ENCODE measurements around the gene BTBD17.
"Not testable (repeated sequence)": the region's sequence is repeated elsewhere in the genome, so short reads cannot be mapped to it uniquely, and the experiment has no call there.

Gene BTBD17

GRCh38 chr17:74361230-74362068 lies at the start of gene BTBD17:
Gene BTBD17, minus strand, starts transcription at chr17:74361868. Its CDS starts 49 bp downstream, at chr17:74361819.
- no peak within 1 kb of the TSS for H3K4me3 Mint-ChIP-seq
- H3K27me3 Mint-ChIP-seq, result peaks cover 61% of the 10 kb centered on the region
- H3K27ac Mint-ChIP-seq, result no peak within 1 kb of the TSS
- H3K4me1 Mint-ChIP-seq, result peaks cover 14% of the 10 kb centered on the region
- peak; percentile 75 for ATAC-seq
- no peaks in the 10 kb centered on the region for H3K9me3 Mint-ChIP-seq
- peak; percentile 36 to 49 for DNase-seq

- H3K9me3 Mint-ChIP-seq, result no peaks in the 10 kb centered on the region
- H3K27ac Mint-ChIP-seq, result no peak overlapping the region
- no peak for DNase-seq
- peaks cover under 1% of the 10 kb centered on the region for H3K27me3 Mint-ChIP-seq
- no peaks in the 10 kb centered on the region for H3K4me1 Mint-ChIP-seq
- ATAC-seq, result no peak
- no peak overlapping the region for H3K4me3 Mint-ChIP-seq
Observed at GRCh38 chr17:74410001-74410443, 48.4 kb upstream of the BTBD17 start.

GRCh38 chr17:74408815-74409214 lies 47.1 kb upstream of the BTBD17 start:
- DNase-seq, result no peak
- ATAC-seq, result no peak
- H3K9me3 Mint-ChIP-seq, result no peaks in the 10 kb centered on the region

DNA sequence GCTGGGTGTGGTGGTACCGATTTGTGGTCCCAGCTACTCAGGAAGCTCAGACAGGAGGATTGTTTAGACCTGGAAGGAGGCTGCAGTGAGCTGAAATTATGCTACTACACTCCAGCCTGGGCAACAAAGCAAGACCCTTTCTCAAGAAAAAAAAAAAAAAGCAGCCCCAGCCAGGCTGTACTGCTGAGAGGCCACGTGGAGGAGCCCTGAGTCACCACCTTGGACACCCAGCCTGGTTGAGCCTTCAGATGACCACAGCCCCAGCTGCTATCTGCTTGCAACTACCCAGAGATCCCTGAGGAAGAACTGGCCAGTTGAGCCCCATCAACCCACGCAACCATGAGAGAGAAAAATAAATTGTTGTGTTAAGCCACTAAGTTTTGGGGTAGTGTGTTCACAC lies 46.6 kb upstream of the BTBD17 start:
- DNase-seq (no peak), ATAC-seq (no peak)
- no peak overlapping the region for H3K27ac Mint-ChIP-seq
- H3K9me3 Mint-ChIP-seq, result no peaks in the 10 kb centered on the region
- H3K27me3 Mint-ChIP-seq, result peaks cover 9% of the 10 kb centered on the region
- H3K4me3 Mint-ChIP-seq, result no peak overlapping the region
- no peaks in the 10 kb centered on the region for H3K4me1 Mint-ChIP-seq

More at GRCh38 chr17:74408815-74409214, 47.1 kb upstream of the BTBD17 start:
- H3K27ac Mint-ChIP-seq, result no peak overlapping the region
- peaks cover 9% of the 10 kb centered on the region for H3K27me3 Mint-ChIP-seq
- no peaks in the 10 kb centered on the region for H3K4me1 Mint-ChIP-seq
- no peak overlapping the region for H3K4me3 Mint-ChIP-seq

DNA sequence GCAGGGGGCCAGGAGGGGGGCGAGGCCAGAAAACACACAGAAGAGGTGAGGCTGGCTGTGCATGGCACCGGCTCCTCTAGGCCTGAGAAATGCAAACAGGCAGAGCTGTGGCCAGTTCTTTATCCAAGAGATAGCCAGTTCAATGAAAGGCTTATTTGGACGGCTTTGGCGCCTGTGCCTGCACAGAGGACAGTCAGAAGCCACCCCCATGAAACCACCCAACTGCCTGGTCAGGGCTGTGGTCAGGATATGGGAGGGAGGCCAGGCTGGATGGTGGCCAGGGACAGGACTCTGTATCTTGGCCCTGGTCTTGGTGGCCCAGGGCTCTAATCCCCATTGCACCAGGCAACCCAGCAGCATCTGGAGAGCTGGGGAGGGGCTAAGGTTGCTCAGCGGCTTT lies 45.7 kb upstream of the BTBD17 start:
- Mint-ChIP-seq H3K27ac (no peak overlapping the region), H3K4me3 (no peak overlapping the region), H3K9me3 (no peaks in the 10 kb centered on the region), H3K27me3 (peaks cover 9% of the 10 kb centered on the region), H3K4me1 (no peaks in the 10 kb centered on the region)
- ATAC-seq (no peak), DNase-seq (no peak)

GRCh38 chr17:74405311-74405710 lies 43.6 kb upstream of the BTBD17 start:
- H3K4me3 Mint-ChIP-seq, H3K27ac Mint-ChIP-seq, DNase-seq, H3K9me3 Mint-ChIP-seq, ATAC-seq, H3K27me3 Mint-ChIP-seq, H3K4me1 Mint-ChIP-seq: not testable (repeated sequence)

DNA sequence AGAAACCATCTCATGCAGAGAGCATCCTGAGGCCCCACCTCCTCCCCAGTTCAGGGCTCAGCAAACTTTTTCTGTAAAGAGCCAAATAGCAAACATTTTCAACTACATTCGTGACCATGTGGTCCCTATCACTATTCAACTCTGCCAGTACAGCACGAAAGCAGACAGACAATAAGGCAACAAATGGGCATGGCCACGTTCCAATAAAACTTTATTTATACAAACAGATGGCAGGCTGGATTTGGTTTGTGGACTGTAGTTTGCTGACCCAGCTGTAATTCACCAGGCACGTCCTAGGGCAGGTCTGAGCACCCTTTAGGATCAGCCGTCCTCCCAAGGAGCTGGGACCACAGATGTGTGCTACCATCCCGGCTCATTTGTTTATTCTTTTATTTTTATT lies 43.1 kb upstream of the BTBD17 start:
- H3K4me1 Mint-ChIP-seq, result no peaks in the 10 kb centered on the region
- H3K27ac Mint-ChIP-seq, result no peak overlapping the region
- H3K4me3 Mint-ChIP-seq, result no peak overlapping the region
- H3K9me3 Mint-ChIP-seq, result no peaks in the 10 kb centered on the region
- H3K27me3 Mint-ChIP-seq, result peaks cover 9% of the 10 kb centered on the region
- ATAC-seq (no peak), DNase-seq (no peak)

- Mint-ChIP-seq H3K4me3 (no peak overlapping the region), H3K9me3 (no peaks in the 10 kb centered on the region), H3K4me1 (no peaks in the 10 kb centered on the region), H3K27ac (peak overlapping the region in 1 of 2 donors; percentile 54), H3K27me3 (peaks cover 9% of the 10 kb centered on the region)
- ATAC-seq (no peak), DNase-seq (no peak)
Observed at GRCh38 chr17:74404218-74404617, 42.5 kb upstream of the BTBD17 start.

DNA sequence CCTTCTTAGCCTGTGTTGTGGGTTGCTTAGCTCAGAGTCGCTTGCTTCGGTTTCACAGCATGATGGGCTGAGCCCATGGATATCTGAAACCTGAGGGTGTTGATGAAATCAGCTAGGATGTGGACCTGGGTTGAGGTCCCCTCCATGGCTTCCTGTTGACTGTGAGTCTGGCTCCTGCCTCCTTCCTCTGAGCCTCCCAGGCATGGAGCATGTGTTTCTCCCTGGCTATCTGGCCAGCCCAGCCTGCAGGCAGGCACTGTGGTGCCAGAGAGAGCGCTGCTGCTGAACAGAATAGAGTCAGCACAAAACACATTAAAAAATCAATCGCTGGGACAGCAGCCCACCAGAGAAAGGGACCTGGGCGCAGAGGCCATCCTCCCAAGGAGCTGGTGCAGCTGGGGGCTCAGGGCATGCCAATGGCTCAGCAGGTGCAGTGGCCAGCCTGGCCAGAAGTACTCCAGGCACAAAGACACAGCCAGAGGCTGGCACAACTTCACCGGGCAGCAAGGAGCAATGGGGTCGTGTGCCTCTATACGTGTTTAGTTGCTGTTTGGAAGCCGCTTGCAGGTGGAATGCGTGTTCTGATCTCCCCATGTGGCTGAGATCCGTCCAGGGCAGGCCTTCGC lies 42.0 kb upstream of the BTBD17 start:
- no peak for ATAC-seq
- Mint-ChIP-seq H3K27ac (peak overlapping the region in 1 of 2 donors; percentile 78), H3K9me3 (no peaks in the 10 kb centered on the region), H3K4me1 (no peaks in the 10 kb centered on the region), H3K4me3 (no peak overlapping the region), H3K27me3 (peaks cover 9% of the 10 kb centered on the region)
- no peak for DNase-seq

DNA sequence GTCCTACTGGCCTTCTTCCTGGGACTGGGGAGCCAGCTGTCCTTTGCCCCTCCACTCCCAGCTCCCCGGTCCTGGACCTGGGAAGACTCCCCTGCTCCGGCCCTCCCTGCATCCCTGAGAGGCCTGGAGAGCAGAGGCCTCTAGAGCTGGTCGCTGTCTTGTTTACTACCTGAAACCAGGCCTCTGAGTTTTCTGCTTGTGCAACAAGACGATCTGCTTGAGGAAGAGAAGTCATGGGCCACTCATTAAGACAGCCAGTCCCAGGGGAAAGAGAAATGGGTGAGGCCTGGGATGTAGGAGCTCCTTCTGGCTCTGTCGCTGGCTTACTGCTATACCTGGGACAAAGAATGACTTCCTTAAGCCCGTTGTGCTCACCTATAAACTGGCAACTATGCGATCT lies 40.4 kb upstream of the BTBD17 start:
- Mint-ChIP-seq H3K27ac (no peak overlapping the region), H3K27me3 (peaks cover 9% of the 10 kb centered on the region), H3K4me1 (no peaks in the 10 kb centered on the region), H3K4me3 (no peak overlapping the region), H3K9me3 (no peaks in the 10 kb centered on the region)
- ATAC-seq, result no peak
- no peak for DNase-seq

- Mint-ChIP-seq H3K27ac (no peak overlapping the region), H3K27me3 (no peaks in the 10 kb centered on the region), H3K9me3 (no peaks in the 10 kb centered on the region), H3K4me1 (no peaks in the 10 kb centered on the region), H3K4me3 (no peak overlapping the region)
- ATAC-seq (no peak), DNase-seq (no peak)
Observed at GRCh38 chr17:74396567-74396966, 34.9 kb upstream of the BTBD17 start.

DNA sequence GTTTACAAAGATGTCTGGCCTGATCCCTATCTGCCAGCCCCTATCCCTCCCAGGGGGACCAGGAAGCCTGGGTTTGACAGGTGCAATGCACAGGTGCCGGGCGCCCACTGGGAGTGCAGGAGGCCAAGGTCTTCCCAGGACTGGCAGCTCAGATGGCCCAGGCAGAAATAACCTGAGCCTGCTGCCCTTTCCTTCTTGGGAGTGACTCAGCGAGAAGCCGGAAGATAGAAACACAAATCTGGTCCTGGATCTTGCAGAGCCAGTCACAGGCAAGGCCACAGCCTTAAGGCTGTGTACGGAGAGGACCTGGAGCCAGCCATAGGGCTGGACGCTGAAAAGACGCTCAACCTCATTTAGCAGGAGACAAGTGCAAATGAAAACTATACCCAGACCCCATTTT lies 33.3 kb upstream of the BTBD17 start:
- H3K4me3 Mint-ChIP-seq, result no peak overlapping the region
- no peaks in the 10 kb centered on the region for H3K27me3 Mint-ChIP-seq
- H3K4me1 Mint-ChIP-seq, result no peaks in the 10 kb centered on the region
- ATAC-seq, result no peak
- DNase-seq, result no peak
- no peak overlapping the region for H3K27ac Mint-ChIP-seq
- no peaks in the 10 kb centered on the region for H3K9me3 Mint-ChIP-seq

DNA sequence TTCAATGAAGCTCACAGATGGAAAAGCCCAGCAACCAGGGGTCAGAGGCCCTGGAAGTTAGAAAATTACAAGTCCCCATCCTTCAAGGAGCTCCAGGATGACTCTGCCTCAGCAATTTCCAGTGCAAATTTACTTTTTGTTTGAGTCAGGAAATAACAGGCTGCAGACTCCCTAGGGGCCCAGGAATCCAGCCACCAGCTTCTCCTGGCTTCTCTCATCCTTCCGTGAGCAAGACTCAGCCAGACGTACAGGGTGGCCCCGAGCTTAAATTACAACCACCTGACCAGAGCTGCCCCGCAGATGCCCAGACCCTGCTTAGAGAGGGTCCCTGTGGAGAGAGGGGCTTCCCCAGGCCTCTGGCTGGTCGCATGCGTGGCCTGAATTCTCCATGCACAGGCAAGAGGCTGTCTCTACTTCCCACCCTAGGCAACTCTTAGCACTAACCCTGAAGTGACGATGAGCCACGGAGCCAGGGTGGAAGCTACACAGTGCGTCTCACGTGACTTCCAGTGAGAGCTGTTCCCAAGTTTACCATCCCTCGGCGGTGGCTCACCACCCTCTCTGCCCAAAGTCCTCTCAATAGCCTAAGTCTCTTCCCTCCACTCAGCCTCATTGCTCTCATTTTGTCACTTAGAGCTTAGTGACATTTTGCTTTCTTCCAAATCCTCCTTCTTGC lies 32.7 kb upstream of the BTBD17 start:
- Mint-ChIP-seq H3K27ac (no peak overlapping the region), H3K9me3 (no peaks in the 10 kb centered on the region), H3K27me3 (no peaks in the 10 kb centered on the region), H3K4me1 (no peaks in the 10 kb centered on the region), H3K4me3 (no peak overlapping the region)
- no peak for ATAC-seq
- no peak for DNase-seq

GRCh38 chr17:74393346-74393942 lies 31.8 kb upstream of the BTBD17 start:
- H3K4me3 Mint-ChIP-seq, result no peak overlapping the region
- no peaks in the 10 kb centered on the region for H3K27me3 Mint-ChIP-seq
- no peak overlapping the region for H3K27ac Mint-ChIP-seq
- H3K4me1 Mint-ChIP-seq, result no peaks in the 10 kb centered on the region
- ATAC-seq (no peak), DNase-seq (no peak)
- no peaks in the 10 kb centered on the region for H3K9me3 Mint-ChIP-seq

- ATAC-seq (no peak), DNase-seq (no peak)
- Mint-ChIP-seq H3K27me3 (no peaks in the 10 kb centered on the region), H3K9me3 (no peaks in the 10 kb centered on the region), H3K27ac (no peak overlapping the region), H3K4me3 (no peak overlapping the region), H3K4me1 (no peaks in the 10 kb centered on the region)
Observed at GRCh38 chr17:74392848-74393247, 31.2 kb upstream of the BTBD17 start.

DNA sequence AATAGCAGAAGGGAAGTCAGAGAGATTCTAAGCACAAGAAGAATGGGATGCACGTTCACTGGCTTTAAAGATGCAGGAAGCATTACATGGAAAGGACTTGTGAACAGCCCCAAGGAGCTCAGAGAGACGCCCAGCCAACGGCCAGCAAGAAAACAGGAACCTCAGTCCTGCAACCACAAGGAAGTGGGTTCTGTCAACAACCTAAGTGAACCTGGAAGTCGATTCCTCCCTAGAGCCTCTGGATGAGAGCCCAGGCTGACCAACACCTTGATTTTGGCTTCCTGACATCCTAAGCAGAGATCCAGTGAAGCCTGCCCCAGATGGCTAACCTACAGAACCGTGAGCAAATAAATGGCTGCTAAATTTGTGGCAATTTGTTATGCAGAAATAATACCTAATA lies 30.1 kb upstream of the BTBD17 start:
- H3K9me3 Mint-ChIP-seq, result no peaks in the 10 kb centered on the region
- no peak overlapping the region for H3K27ac Mint-ChIP-seq
- DNase-seq (no peak), ATAC-seq (no peak)
- no peaks in the 10 kb centered on the region for H3K4me1 Mint-ChIP-seq
- H3K27me3 Mint-ChIP-seq, result no peaks in the 10 kb centered on the region
- H3K4me3 Mint-ChIP-seq, result no peak overlapping the region

All from stimulated activated naive CD8-positive, alpha-beta T cell treated with anti-CD3 and anti-CD28 coated beads, Interleukin-15, amount 100 ng/mL, for 72 hours (primary cell).